HL-60/S4 (cell line): ENCODE results near the gene MYLIP.

Experiments used
- in situ Hi-C: fragments of 300-500 bp; cut with MboI; formaldehyde crosslinking; loops from 2 replicates; pipeline ENCODE4 v1.14.3; 2022; ENCODE audit warnings: low sequenced_read_pairs

The MYLIP gene

GRCh38 chr6:16137451-16137801 is 8.5 kb downstream of the MYLIP start:
- in situ Hi-C loops: no loop called here

DNA sequence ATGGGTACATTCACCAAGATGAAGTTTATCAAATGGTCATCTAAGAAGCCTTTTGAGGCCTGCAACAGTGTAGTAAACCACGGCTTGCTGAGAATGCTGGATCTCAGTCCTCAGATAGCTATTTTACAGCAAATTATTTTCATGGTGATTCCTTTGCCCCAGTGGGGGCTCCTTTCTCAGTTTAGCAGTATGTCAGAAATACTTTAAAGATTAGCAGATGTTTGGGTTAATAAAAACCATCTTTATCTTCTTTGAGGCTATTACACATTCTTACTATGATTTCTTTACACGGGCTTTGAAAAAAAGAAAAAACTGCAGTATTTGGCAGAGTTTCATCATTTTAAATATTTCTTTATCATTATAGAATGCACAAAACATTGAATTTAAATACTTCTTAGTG is 10.7 kb downstream of the MYLIP start:
- in situ Hi-C loops: no loop called here

DNA sequence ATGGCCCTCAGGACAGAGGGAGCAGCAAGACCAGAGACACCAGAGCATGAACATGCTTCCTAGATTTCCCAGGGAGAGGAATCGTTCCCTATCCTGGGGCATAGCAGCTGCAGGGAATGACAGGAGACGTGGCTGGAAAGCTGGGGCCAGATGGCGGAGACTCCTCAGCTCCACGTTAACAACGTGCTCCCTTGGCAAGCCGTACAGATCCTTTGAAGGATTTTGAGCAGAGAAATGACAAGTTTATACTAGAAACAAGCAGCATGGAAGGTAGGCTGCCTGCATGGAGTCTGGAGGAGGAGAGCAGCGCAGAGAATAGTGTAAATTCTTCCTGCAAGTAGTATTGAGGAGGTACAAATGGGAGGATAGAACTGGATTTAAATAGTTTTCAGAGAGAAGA is 11.7 kb downstream of the MYLIP start:
- in situ Hi-C loops: no loop called here

- in situ Hi-C loops: no loop called here
Measured at GRCh38 chr6:16141514-16141913, 12.6 kb downstream of the MYLIP start.

GRCh38 chr6:16145038-16145437 is 16.2 kb downstream of the MYLIP start:
- in situ Hi-C loops: no loop called here

GRCh38 chr6:16146028-16146427 is 17.1 kb downstream of the MYLIP start:
- in situ Hi-C loops: no loop called here

DNA sequence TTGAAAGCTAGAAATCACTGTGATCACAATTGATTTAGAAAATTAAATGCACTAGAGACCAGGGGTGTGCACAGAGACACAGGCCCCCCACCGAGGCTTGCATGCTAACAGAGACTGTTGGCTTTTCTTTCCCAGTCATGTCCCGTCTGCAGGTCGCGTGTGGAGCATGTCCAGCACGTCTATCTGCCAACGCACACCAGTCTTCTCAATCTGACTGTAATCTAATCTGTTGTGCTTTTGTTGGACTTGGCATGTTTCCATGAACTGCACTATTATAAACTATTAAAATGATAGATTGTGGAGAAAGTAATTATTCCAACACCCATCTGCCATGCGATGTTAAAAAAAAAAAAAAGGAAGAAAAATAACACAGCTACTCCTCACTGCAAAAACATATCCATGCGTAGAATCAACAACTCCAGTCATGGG is 17.7 kb downstream of the MYLIP start:
- in situ Hi-C loops: no loop called here

GRCh38 chr6:16148498-16148897 is 19.6 kb downstream of the MYLIP start:
- in situ Hi-C loops: no loop called here

DNA sequence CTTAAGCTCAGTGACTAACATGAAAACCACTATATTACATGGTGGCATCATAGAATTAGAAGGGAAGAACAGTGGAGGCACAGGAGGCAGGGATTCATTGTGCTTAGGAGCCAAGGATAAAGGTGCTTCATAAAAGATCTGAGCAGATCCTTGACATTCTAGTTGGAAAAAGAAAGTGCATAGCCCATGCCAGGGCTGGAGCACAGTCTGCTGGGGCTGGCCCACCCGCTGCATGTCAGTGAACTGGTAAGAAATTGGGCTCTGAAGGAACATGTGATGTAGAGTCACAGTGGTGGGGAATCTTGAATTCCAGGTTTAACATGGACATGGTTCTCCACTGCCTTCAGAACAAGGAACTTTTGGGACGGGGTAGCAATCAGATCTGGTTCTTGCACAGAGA is 20.4 kb downstream of the MYLIP start:
- in situ Hi-C loops: no loop called here

GRCh38 chr6:16150098-16150497 is 21.2 kb downstream of the MYLIP start:
- in situ Hi-C loops: no loop called here

DNA sequence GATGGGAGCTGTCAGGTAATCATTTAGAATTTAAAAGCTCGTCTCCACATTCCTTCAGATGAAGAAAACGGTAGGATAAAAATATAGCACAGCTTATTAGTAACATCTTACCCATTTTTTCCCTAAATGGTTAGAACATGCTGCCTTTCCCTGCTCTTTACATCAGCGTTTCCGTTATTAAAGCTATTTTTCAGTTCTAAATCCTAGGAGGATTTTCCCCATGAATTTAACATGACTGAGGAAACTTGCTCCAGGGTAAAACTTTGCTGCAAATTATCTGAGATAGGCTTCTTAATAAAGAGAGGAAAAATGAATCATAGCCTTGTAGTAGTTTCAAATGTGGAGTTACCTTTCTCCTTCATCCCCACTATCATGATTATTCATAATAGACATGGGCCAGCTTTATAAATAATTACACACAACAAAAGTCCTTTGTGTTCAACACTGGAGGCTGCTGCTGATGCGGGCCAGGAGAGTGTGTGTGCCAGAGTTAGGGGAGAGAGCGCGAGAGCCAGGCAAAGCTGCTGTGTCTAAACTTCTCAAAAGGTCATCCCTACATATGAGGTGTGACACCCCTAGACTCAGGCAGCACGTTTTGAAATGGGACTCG is 24.4 kb downstream of the MYLIP start:
- in situ Hi-C loops: no loop called here

- in situ Hi-C loops: no loop called here
Measured at GRCh38 chr6:16154904-16155303, 26.0 kb downstream of the MYLIP start.

- in situ Hi-C loops: no loop called here
Measured at GRCh38 chr6:16157492-16157891, 28.6 kb downstream of the MYLIP start.

GRCh38 chr6:16157909-16158308 is 29.0 kb downstream of the MYLIP start:
- in situ Hi-C loops: no loop called here

- in situ Hi-C loops: no loop called here
Measured at GRCh38 chr6:16158943-16159557, 30.2 kb downstream of the MYLIP start.

DNA sequence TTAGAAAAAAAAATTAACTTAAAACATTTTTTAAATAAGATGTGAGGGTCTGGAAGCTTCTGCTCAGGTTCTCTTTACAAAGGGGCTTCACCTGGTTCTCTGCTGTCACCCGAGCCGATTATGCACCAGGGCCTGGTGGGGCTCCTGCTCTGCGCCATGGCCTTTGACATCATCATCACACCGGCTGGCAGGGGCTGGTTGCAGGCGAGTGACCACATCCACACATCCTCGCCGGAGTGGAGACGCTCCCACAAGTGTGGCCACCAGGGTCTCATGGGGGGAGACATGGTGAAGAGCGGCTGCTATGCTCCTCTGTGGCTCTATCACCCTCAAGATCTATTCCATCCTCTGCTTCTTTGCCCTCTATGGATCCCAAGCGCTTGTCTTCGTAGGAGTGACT is 31.9 kb downstream of the MYLIP start:
- in situ Hi-C loops: no loop called here

DNA sequence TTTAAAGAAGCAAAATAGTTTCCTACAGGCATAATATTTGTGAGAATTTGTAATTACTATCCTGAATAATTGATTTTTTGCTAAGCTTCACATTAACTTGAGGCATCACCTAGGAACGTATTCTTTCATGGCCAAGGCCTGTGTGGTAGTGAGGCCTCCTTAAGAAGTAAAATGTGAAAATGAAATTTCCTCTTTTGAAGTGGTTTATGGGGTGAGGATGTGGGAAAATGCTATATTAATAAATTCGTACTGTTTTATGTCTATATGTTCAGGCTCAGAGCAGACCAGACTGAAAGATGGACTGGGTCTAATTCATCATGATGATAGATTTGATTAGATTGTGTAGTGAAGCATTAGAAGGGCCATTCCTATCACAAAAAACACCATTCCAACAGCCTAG is 33.1 kb downstream of the MYLIP start:
- in situ Hi-C loops: no loop called here

GRCh38 chr6:16163066-16163465 is 34.2 kb downstream of the MYLIP start:
- in situ Hi-C loops: no loop called here

GRCh38 chr6:16163535-16164300 is 34.8 kb downstream of the MYLIP start:
- in situ Hi-C loops: no loop called here

DNA sequence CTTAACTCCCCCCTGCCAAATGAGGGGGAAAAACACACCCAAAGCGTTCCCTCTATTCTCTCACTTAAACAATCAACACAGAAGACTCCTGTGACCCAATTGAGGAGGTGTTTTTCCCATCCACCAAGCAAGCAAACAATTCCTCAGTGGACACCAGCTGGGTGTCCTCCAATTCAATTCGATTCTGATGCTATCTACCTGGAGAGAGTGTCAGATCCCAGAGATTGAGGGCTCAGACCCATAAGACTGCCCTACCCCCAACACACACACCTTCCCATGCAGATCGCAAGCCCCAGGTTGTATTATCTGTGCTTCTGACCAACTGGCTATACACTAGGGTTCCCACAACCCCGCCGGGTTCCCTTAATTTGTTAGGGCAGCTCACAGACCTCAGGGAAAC is 36.8 kb downstream of the MYLIP start:
- in situ Hi-C loops: no loop called here

DNA sequence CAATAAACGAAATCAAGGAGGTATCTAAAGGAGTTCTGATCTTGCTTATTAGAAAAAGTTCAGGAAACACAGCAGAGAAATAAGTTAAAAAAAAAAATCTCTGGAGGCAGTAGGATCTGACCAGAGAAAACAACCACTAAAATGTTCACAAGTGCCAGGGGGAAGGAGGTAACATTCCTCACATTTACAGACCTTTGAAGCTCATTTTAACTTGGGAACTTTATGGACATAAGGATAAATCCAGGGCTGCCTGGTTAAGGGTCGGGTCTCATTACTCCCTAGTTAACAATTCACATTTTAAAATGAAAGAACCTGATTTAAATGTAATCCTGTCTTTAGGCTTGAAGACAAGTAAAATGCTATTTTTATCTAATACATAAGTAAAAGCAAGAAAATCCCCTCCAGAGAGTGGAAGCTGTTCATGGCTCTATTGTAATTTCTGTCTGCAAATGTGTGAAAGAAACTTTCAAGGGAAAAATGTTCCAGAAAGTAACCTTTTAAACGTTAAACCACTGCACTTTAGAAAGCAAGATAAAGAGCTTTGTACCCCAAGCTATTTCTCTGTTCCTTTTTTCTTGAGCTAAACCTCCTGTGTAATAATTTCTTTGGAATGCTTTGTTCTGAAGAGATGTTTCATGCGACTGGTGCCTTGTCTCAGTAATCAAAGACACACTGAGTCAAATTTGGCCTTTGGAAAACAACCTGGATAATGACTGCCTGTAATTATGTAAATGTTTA is 38.2 kb downstream of the MYLIP start:
- in situ Hi-C loops: no loop called here

GRCh38 chr6:16168121-16168520 is 39.2 kb downstream of the MYLIP start:
- in situ Hi-C loops: no loop called here
